SK-N-SH (cell line): ENCODE results near the gene CCR5. TPM values are rescaled to one million over a fixed set of nuclear protein-coding genes. Genes with fewer than 3 reads are reported as not detected.

Source experiments
- CTCF ChIA-PET: fragments of 300-600, 350-600 bp; formaldehyde crosslinking; extraction: SDS; loops from one replicate; lab custom pipeline; 2021; lab: Yijun Ruan, JAX
- POLR2A ChIA-PET: fragments of 350-600 bp; sonication (Branson Sonifier 250); formaldehyde crosslinking; extraction: SDS; loops from one replicate; lab custom pipeline; 2020; ENCODE audit warnings: antibody characterized with exemption, inconsistent platforms; lab: Yijun Ruan, JAX
- DNase-seq: peaks from one replicate; pipeline ENCODE4 v3.0.0; 2012
- H2AFZ ChIP-seq: fragments of 200-600 bp; sonication (generic); 2 replicates; pipeline ENCODE4 v1.8.1; 2016; ENCODE audit warnings: antibody characterized with exemption, mild to moderate bottlenecking, low read depth
- H3F3A ChIP-seq: fragments of 200-600 bp; sonication (generic); replicated peaks from 2 replicates; pipeline ENCODE3; 2016; ENCODE audit warnings: antibody characterized with exemption, mild to moderate bottlenecking; ENCODE audit not compliant: insufficient read depth
- H3K27ac ChIP-seq, 2 experiments: fragments of 200-500 bp in 1 of 2; fragments of 200-600 bp in 1 of 2; sonication (Bioruptor generic) in 1 of 2; sonication (generic), shearing (Covaris generic) in 1 of 2; 2 replicates each; pipeline versions ENCODE4 v1.5.1 to v1.6.1; 2014 to 2016; ENCODE audit warnings: low read depth in 2 of 2, inconsistent platforms in 1 of 2, low read length in 1 of 2, mild to moderate bottlenecking in 1 of 2, mixed read lengths in 1 of 2
- H3K27me3 ChIP-seq: fragments of 200-600 bp; sonication (generic), shearing (Covaris generic); 2 replicates; pipeline ENCODE4 v1.6.1; 2016; ENCODE audit warnings: mixed run types; ENCODE audit not compliant: insufficient read depth
- H3K36me3 ChIP-seq, 2 experiments: fragments of 200-500 bp in 1 of 2; fragments of 200-600 bp in 1 of 2; sonication (Bioruptor generic) in 1 of 2; sonication (generic) in 1 of 2; replicated peaks in 1 of 2; 2 replicates each; pipeline versions ENCODE3 to v1.5.1; 2014 to 2016; ENCODE audit warnings: low read length in 1 of 2, mild to moderate bottlenecking in 1 of 2; ENCODE audit not compliant: insufficient read depth in 2 of 2, control insufficient read depth in 1 of 2
- H3K4me1 ChIP-seq, 2 experiments: fragments of 200-500 bp in 1 of 2; fragments of 200-600 bp in 1 of 2; sonication (Bioruptor generic) in 1 of 2; sonication (generic), shearing (Covaris generic) in 1 of 2; 2 replicates each; pipeline versions ENCODE4 v1.5.1 to v1.6.1; 2014 to 2016; ENCODE audit warnings: low read depth in 1 of 2, low read length in 1 of 2, mixed run types in 1 of 2; ENCODE audit not compliant: insufficient read depth in 2 of 2, control insufficient read depth in 1 of 2
- H3K4me2 ChIP-seq: fragments of 200-600 bp; sonication (generic), shearing (Covaris generic); 2 replicates; pipeline ENCODE4 v1.6.1; 2017; ENCODE audit warnings: mixed run types
- H3K4me3 ChIP-seq, 2 experiments: fragments of 200-500 bp in 1 of 2; fragments of 200-600 bp in 1 of 2; sonication (Bioruptor generic) in 1 of 2; sonication (generic), shearing (Covaris generic) in 1 of 2; 2 replicates each; pipeline versions ENCODE4 v1.5.1 to v1.8.1; 2014 to 2016; ENCODE audit warnings: low read depth in 2 of 2, inconsistent platforms in 1 of 2, low read length in 1 of 2, mild to moderate bottlenecking in 1 of 2, mixed read lengths in 1 of 2, moderate library complexity in 1 of 2
- H3K79me2 ChIP-seq: fragments of 200-600 bp; sonication (generic); 2 replicates; pipeline ENCODE4 v1.8.1; 2017; ENCODE audit warnings: mild to moderate bottlenecking; ENCODE audit not compliant: insufficient read depth
- H3K9ac ChIP-seq: fragments of 200-600 bp; sonication (generic); 2 replicates; pipeline ENCODE4 v1.6.1; 2017; ENCODE audit warnings: mixed run types
- H3K9me2 ChIP-seq: fragments of 200-600 bp; sonication (generic); 2 replicates; pipeline ENCODE4 v1.6.1; 2017; ENCODE audit warnings: mixed run types
- H3K9me3 ChIP-seq: fragments of 200-600 bp; sonication (generic); 2 replicates; pipeline ENCODE4 v1.6.1; 2017; ENCODE audit warnings: mixed run types, mild to moderate bottlenecking, moderate library complexity
- H4K20me1 ChIP-seq: fragments of 200-600 bp; sonication (generic); 2 replicates; pipeline ENCODE4 v1.6.1; 2017; ENCODE audit warnings: mild to moderate bottlenecking, mixed run types; ENCODE audit not compliant: insufficient read depth
- CHD2 ChIP-seq: fragments of 150-350 bp; IDR thresholded peaks from 2 replicates; pipeline ENCODE4 v1.6.1; 2018; ENCODE audit warnings: low read length; ENCODE audit not compliant: partially characterized antibody
- ELF1 ChIP-seq: IDR thresholded peaks from 2 replicates; pipeline ENCODE4 v1.4.0; 2012
- EP300 ChIP-seq, 2 experiments: IDR thresholded peaks; 2 replicates each; pipeline versions ENCODE4 v1.4.0 to v1.6.1; 2012; ENCODE audit warnings: borderline replicate concordance in 1 of 2, low read depth in 1 of 2, low read length in 1 of 2
- EZH2phosphoT487 ChIP-seq: fragments of 200-600 bp; sonication (generic); IDR thresholded peaks from 2 replicates; pipeline ENCODE4 v1.6.1; 2017; ENCODE audit warnings: low read depth, mixed run types, mild to moderate bottlenecking, antibody characterized with exemption, moderate library complexity, borderline replicate concordance
- FOSL2 ChIP-seq: IDR thresholded peaks from 2 replicates; pipeline ENCODE4 v1.4.0; 2012; ENCODE audit warnings: low read depth, mild to moderate bottlenecking, moderate library complexity, borderline replicate concordance
- GATA2 ChIP-seq: sonication (generic); formaldehyde crosslinking; IDR thresholded peaks from 2 replicates; pipeline ENCODE4 v1.5.0; 2020; ENCODE audit warnings: mild to moderate bottlenecking, missing genetic modification reagents
- JUND ChIP-seq: IDR thresholded peaks from 2 replicates; pipeline ENCODE4 v1.4.0; 2012
- MXI1 ChIP-seq: IDR thresholded peaks from 2 replicates; pipeline ENCODE4 v1.6.1; 2012; ENCODE audit warnings: mild to moderate bottlenecking, low read depth, low read length, improper control_type of control experiment
- NFIC ChIP-seq: IDR thresholded peaks from 2 replicates; pipeline ENCODE4 v1.4.0; 2012; ENCODE audit warnings: borderline replicate concordance
- NRF1 ChIP-seq: IDR thresholded peaks from 2 replicates; pipeline ENCODE4 v1.6.1; 2012; ENCODE audit warnings: low read depth, mild to moderate bottlenecking, low read length
- POLR2AphosphoS5 ChIP-seq: IDR thresholded peaks from 2 replicates; pipeline ENCODE4 v1.6.1; 2012; ENCODE audit warnings: low read depth, low read length
- RCOR1 ChIP-seq: fragments of 150-350 bp; IDR thresholded peaks from 2 replicates; pipeline ENCODE4 v1.6.1; 2017; ENCODE audit warnings: antibody characterized with exemption, low read length
- RFX5 ChIP-seq: IDR thresholded peaks from 2 replicates; pipeline ENCODE4 v1.6.1; 2012; ENCODE audit warnings: mild to moderate bottlenecking, improper control_type of control experiment, low read length
- SIN3A ChIP-seq: IDR thresholded peaks from 2 replicates; pipeline ENCODE4 v1.6.1; 2012; ENCODE audit warnings: low read depth, mild to moderate bottlenecking, low read length, moderate library complexity, borderline replicate concordance
- SMC3 ChIP-seq: IDR thresholded peaks from 2 replicates; pipeline ENCODE4 v1.6.1; 2012; ENCODE audit warnings: low read depth, low read length, improper control_type of control experiment
- YY1 ChIP-seq: IDR thresholded peaks from 2 replicates; pipeline ENCODE4 v1.4.0; 2012; ENCODE audit warnings: low read depth, mild to moderate bottlenecking
- WGBS: methylation state at CpG from one replicate; pipeline ENCODE4 v1.1.6; 2017; ENCODE audit warnings: low lambda C conversion rate; 5-methylcytosine and 5-hydroxymethylcytosine counted together
- polyA plus RNA-seq, 3 experiments: library from polyadenylated mRNA; depleted of rRNA; stranded (reverse); fragments of >200 nt; gene quantifications; 2 replicates each; pipeline ENCODE4 v1.2.3, GENCODE V29; 2012
- TF ChIP-seq, protein P1 (sequence below): IDR thresholded peaks from 2 replicates; pipeline ENCODE4 v1.6.1; 2012; ENCODE audit warnings: mild to moderate bottlenecking, low read depth, low read length, moderate library complexity
- TF ChIP-seq, protein P2 (sequence below): fragments of 200-600 bp; sonication (generic); IDR thresholded peaks from 2 replicates; pipeline ENCODE4 v1.6.1; 2017; ENCODE audit warnings: antibody characterized with exemption, mild to moderate bottlenecking, moderate library complexity
- TF ChIP-seq, protein P3 (sequence below): IDR thresholded peaks from 2 replicates; pipeline ENCODE4 v1.4.0; 2012; ENCODE audit warnings: low read depth
- TF ChIP-seq, protein P4 (sequence below): fragments of 150-350 bp; IDR thresholded peaks from 2 replicates; pipeline ENCODE4 v1.6.1; 2017; ENCODE audit warnings: antibody characterized with exemption, low read length, low read depth, borderline replicate concordance

Gene CCR5
- polyA plus RNA-seq, 1 of the 3 experiments (the other 2 are of a cell fraction) = not detected

DNA sequence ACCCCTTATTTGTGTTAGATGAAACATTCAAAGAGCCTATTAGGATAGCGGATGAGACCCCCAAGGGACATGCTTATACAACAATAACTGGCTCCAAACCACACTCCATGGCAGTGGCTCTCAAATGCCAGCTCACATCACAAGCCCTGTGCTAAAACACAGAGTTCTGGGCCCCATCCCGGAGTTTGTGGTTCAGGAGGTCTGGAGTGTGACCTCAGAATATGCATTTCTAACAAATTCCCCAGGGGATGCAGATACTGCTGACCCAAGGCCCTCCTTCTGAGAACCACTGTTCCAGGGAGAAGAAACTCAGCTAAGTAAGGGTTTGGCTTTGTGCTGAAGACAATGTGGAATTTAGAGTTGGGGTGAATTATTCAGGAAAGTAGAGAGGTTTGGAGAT lies 39.9 kb downstream of the CCR5 start:
- TF ChIP-seq, protein P1, sequence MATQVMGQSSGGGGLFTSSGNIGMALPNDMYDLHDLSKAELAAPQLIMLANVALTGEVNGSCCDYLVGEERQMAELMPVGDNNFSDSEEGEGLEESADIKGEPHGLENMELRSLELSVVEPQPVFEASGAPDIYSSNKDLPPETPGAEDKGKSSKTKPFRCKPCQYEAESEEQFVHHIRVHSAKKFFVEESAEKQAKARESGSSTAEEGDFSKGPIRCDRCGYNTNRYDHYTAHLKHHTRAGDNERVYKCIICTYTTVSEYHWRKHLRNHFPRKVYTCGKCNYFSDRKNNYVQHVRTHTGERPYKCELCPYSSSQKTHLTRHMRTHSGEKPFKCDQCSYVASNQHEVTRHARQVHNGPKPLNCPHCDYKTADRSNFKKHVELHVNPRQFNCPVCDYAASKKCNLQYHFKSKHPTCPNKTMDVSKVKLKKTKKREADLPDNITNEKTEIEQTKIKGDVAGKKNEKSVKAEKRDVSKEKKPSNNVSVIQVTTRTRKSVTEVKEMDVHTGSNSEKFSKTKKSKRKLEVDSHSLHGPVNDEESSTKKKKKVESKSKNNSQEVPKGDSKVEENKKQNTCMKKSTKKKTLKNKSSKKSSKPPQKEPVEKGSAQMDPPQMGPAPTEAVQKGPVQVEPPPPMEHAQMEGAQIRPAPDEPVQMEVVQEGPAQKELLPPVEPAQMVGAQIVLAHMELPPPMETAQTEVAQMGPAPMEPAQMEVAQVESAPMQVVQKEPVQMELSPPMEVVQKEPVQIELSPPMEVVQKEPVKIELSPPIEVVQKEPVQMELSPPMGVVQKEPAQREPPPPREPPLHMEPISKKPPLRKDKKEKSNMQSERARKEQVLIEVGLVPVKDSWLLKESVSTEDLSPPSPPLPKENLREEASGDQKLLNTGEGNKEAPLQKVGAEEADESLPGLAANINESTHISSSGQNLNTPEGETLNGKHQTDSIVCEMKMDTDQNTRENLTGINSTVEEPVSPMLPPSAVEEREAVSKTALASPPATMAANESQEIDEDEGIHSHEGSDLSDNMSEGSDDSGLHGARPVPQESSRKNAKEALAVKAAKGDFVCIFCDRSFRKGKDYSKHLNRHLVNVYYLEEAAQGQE = no peak
- TF ChIP-seq POLR2AphosphoS5 = no peak
- TF ChIP-seq NFIC = no peak
- no peak for TF ChIP-seq CHD2
- TF ChIP-seq RCOR1 = no peak
- no peak for TF ChIP-seq ELF1
- no peak for TF ChIP-seq RFX5
- TF ChIP-seq EP300 (IDR thresholded peaks at IDR 0.05; ENCODE audit: borderline replicate concordance in 1 of 2, low read depth in 1 of 2, low read length in 1 of 2) = no peak
- TF ChIP-seq FOSL2 = no peak
- no peak for TF ChIP-seq JUND
- TF ChIP-seq SMC3 = no peak
- no peak for TF ChIP-seq GATA2
- no peak for TF ChIP-seq YY1
- TF ChIP-seq EZH2phosphoT487 = no peak
- TF ChIP-seq, protein P2, sequence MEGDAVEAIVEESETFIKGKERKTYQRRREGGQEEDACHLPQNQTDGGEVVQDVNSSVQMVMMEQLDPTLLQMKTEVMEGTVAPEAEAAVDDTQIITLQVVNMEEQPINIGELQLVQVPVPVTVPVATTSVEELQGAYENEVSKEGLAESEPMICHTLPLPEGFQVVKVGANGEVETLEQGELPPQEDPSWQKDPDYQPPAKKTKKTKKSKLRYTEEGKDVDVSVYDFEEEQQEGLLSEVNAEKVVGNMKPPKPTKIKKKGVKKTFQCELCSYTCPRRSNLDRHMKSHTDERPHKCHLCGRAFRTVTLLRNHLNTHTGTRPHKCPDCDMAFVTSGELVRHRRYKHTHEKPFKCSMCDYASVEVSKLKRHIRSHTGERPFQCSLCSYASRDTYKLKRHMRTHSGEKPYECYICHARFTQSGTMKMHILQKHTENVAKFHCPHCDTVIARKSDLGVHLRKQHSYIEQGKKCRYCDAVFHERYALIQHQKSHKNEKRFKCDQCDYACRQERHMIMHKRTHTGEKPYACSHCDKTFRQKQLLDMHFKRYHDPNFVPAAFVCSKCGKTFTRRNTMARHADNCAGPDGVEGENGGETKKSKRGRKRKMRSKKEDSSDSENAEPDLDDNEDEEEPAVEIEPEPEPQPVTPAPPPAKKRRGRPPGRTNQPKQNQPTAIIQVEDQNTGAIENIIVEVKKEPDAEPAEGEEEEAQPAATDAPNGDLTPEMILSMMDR = no peak
- TF ChIP-seq MXI1 = no peak
- TF ChIP-seq, protein P3, sequence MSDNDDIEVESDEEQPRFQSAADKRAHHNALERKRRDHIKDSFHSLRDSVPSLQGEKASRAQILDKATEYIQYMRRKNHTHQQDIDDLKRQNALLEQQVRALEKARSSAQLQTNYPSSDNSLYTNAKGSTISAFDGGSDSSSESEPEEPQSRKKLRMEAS = no peak
- no peak for TF ChIP-seq SIN3A
- TF ChIP-seq, protein P4, sequence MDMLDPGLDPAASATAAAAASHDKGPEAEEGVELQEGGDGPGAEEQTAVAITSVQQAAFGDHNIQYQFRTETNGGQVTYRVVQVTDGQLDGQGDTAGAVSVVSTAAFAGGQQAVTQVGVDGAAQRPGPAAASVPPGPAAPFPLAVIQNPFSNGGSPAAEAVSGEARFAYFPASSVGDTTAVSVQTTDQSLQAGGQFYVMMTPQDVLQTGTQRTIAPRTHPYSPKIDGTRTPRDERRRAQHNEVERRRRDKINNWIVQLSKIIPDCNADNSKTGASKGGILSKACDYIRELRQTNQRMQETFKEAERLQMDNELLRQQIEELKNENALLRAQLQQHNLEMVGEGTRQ = no peak
- no peak for TF ChIP-seq NRF1
- TF ChIP-seq, all 33 proteins: peak for 0
- Histone ChIP-seq H3K4me1 (no peaks in the 10 kb centered on the region), H3K9me3 (no peaks in the 10 kb centered on the region), H4K20me1 (no peaks in the 10 kb centered on the region), H3K27me3 (no peaks in the 10 kb centered on the region; the same call in 1 of the 2 replicates), H3K4me3 (no peak overlapping the region), H3K9me2 (no peaks in the 10 kb centered on the region), H3F3A (no peaks in the 10 kb centered on the region), H2AFZ (no peak overlapping the region), H3K4me2 (no peak overlapping the region), H3K36me3 (no peaks in the 10 kb centered on the region), H3K79me2 (no peaks in the 10 kb centered on the region), H3K9ac (no peak overlapping the region), H3K27ac (no peak overlapping the region)
- 25% methylated on average over 2 of the region's 2 CpGs for WGBS
- POLR2A ChIA-PET = no interaction called here
- no peak for DNase-seq
- CTCF ChIA-PET = interaction anchor here (1.3 to 1.7 kb wide), 2 partner anchors 31 to 148 kb away, joined by 4 to 5 read pairs; no protein-coding TSS in a partner anchor
